ENCODE measurements around the gene NHSL2.
"Not testable (repeated sequence)": the region's sequence is repeated elsewhere in the genome, so short reads cannot be mapped to it uniquely, and the experiment has no call there.

The NHSL2 gene

GRCh38 chrX:71910643-71910985 is at the start of gene NHSL2:
Gene NHSL2, plus strand, starts transcription at chrX:71910845.
- DNase-seq = no peak

GRCh38 chrX:71867680-71868079 is 43.0 kb upstream of the NHSL2 start:
- no peak for DNase-seq

DNA sequence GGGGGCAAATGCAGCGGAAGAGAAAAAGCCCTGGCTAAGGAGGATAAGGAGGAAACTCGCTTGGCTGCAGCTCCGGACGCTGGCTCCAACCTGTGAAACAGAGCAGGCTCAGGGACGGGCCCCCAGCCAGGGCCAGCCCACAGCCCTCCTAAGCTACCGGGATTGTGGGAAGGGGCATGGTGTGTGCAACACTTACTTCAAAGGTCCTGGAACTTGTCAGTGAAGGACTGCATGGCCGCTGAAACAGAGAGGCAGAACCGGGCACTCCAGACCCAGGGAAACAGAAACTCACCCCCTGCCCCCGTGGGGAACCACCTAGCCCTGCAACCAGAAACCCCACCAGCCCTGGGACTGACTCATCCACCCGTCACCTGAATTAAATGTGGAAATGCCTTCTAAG is 41.1 kb upstream of the NHSL2 start:
- not testable (repeated sequence) for DNase-seq

DNA sequence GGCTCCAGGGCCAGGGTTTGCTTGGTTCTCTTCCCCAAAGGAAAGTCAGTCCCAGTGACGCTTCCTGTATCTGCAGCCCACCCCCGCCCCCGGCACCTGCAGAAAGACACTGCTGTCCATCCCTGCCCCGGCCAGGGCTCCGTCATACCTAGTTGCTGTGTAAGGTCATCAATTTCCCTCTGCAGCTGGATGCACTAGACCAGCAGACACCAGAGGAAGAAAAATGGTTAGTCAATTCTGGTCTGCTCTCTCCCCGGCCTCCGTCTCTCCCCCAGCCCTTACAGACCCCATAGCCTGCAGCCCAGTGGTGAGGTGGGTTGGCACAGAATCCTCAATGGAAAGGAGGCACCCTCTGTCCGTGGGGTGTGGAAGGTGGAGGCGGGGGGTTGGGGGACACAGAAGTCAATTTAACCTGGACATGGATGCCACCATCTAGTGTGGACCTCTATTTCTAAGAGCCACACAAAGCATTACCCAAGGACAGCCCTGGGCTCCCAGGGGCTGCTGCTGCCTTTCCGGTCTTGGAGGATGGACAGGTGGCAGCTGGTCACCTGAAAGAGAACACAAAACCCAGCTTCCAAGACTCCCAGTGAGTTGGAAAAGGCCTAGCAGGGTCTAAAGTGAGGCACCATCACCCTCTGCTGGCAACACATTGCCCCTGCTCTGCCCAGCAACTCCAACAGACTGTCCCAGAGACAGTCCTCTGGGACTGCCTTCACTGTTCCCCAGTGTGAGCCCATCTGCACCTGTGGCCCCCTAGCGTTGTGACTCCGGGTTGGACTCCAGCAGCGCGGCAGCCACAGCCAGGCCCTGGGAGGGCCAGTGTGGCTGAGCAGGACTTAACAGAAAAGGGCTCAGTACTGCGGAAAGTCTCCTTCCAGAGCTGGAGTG is 40.2 kb upstream of the NHSL2 start:
- DNase-seq = no peak

DNA sequence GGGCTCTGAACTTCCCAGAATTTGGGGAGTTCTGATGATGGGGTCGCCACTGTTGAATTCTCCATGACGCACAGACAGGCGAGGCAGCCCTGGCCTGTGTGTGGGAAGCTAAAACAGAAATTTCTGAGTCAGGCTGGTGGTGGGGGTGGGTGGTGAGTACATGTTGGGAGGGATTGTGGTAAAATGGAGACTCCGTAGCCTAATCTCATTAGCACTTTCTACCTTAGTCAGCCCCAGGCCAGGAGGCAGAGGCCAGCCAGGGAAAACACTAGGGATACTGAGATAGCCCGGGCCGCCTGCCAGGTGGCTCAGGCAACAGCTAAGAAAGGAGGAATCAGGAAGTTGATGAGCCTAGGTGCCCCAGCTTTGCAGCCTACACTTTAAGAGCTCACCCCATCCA is 39.3 kb upstream of the NHSL2 start:
- no peak for DNase-seq

GRCh38 chrX:71872542-71873458 is 37.8 kb upstream of the NHSL2 start:
- DNase-seq = no peak

GRCh38 chrX:71873459-71873833 is 37.2 kb upstream of the NHSL2 start:
- no peak for DNase-seq

DNA sequence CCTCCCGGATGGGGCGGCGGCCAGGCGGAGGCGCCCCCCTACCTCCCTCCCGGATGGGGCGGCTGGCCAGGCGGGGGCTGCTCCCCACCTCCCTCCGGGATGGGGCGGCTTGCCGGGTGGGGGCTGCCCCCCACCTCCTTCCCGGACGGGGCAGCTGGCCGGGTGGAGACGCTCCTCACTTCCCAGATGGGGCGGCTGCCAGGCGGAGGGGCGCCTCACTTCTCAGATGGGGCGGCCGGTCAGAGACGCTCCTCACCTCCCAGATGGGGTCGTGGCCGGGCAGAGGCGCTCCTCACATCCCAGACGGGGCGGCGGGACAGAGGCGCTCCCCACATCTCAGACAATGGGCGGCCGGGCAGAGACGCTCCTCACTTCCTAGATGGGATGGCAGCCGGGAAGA is 33.8 kb upstream of the NHSL2 start:
- DNase-seq = not testable (repeated sequence)

GRCh38 chrX:71885099-71885498 is 25.5 kb upstream of the NHSL2 start:
- DNase-seq = no peak

- no peak for DNase-seq
These were observed 15.0 kb upstream of the NHSL2 start for GRCh38 chrX:71895607-71896006.

DNA sequence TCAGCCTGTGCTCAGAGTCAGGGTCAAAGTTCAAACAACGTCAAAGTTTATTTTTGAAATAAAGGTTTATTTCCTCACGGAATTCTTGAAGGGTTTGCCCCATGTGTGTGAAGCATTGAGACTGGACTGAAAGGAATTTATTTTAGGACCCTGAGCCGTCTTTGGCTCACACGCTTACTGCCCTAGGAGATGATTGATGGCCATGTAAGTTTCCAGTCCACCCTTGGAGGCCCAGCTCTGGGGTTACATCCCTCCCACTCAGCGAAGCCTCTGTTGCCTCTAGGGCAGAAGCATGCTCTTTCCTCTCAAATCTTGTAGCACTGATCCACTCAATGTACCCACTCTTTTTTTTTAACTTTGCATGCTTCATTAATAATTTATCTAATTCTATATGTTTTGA is 4.5 kb upstream of the NHSL2 start:
- no peak for DNase-seq

GRCh38 chrX:71908387-71908786 is 2.3 kb upstream of the NHSL2 start:
- DNase-seq = no peak

GRCh38 chrX:71909956-71910355 is 689 bp upstream of the NHSL2 start:
- DNase-seq = no peak

GRCh38 chrX:71910986-71911730 is 513 bp downstream of the NHSL2 start:
- DNase-seq = no peak

- no peak for DNase-seq
These were observed 1.0 kb downstream of the NHSL2 start for GRCh38 chrX:71911731-71912050.

DNA sequence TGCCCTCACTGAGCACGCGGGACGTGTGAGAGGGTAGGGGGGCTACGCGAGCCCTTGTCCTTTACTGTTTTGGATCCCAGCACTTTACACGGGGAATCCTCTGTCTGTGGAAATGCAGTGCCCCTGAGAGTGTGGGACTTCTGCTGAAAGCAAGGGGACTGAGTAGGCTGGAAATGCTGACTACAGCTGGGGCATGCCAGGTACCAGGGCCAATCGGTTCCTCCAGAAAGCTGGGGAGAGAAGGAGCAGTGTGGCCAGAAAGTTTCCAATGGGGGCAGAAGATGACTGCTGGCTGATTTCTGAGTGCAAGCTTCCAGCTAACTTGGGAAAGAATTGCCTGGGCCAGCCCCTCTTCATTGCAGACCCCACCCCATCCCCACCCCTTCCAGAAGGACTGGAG is 1.5 kb downstream of the NHSL2 start:
- DNase-seq = no peak

- DNase-seq = no peak
These were observed 2.7 kb downstream of the NHSL2 start for GRCh38 chrX:71913156-71913950.

- no peak for DNase-seq
These were observed 7.1 kb downstream of the NHSL2 start for GRCh38 chrX:71917621-71918343.

- no peak for DNase-seq
These were observed 8.8 kb downstream of the NHSL2 start for GRCh38 chrX:71919431-71919830.

DNA sequence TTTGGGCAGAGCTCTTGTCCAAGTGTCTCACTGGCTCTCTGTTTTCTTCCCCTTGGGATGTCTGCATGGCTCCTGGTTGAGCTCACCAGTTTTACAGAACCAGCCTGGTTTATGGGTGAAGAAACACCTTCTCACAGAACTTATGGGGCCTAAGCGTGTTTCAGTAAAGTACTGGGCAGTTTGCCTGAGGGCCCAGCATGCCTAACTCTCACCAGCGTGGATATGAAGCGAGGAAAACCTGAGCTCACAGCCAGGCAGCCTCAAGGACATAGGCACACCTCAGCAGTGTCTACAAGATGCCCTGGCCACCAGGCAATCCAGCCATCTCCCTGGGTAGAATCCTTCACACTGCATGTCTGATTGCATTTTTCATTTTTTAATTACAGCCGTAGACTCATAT is 9.2 kb downstream of the NHSL2 start:
- no peak for DNase-seq

- no peak for DNase-seq
These were observed 12.0 kb downstream of the NHSL2 start for GRCh38 chrX:71922686-71923085.

DNA sequence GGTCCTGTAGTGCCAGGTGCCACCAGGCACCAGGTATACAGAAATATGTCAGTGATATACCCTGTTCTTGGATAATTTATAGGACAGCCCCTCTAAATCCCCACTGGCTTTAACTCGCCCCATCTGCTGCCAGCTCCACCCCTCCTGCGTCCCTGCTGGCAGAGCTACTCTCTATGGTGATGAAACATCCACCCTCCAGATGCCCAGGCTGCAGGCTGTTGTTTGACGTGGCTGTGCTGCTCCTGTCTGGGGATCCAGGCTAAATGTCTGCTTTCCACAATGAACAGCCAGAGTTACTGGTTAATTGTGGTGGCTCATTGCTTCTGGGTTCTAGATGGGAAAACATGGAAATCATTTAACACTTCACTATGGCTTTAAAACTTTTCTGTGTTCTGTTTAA is 12.9 kb downstream of the NHSL2 start:
- no peak for DNase-seq
